ENCODE measurements around the gene CDC45. TPM values are rescaled to one million over a fixed set of nuclear protein-coding genes. Genes with fewer than 3 reads are reported as not detected.
"Not testable (repeated sequence)": the region's sequence is repeated elsewhere in the genome, so short reads cannot be mapped to it uniquely, and the experiment has no call there.

Gene CDC45
- total and polyA plus RNA-seq, 2 of the 13 experiments (the other 11 are each of a cell fraction or from before 2014, with no cell fraction given), result 14.4 to 36.3 TPM

DNA sequence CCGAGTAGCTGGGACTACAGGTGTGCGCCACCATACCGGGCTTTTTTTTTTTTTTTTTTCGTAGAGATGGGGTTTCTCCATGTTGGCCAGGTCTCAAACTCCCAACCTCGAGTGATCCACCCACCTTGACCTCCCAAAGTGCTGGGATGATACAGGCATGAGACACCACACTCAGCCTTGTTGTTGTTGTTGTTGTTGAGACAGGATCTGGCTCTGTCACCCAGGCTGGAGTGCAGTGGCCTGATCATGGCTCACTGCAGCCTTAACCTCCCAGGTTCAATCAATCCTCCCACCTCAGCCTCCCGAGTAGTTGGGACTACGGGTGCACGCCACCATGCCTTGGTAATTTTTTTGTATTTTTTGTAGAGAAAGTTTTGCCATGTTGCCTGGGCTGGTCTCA lies 67.9 kb downstream of the CDC45 start (continued):
- TF ChIP-seq FIP1L1 (IDR thresholded peaks at IDR 0.05; ENCODE audit: borderline replicate concordance, insufficient read depth, low read depth, low read length) (no peak), ZNF350 (CRISPR knock-in tag; IDR thresholded peaks at IDR 0.05; ENCODE audit: borderline replicate concordance, low read depth) (no peak)

DNA sequence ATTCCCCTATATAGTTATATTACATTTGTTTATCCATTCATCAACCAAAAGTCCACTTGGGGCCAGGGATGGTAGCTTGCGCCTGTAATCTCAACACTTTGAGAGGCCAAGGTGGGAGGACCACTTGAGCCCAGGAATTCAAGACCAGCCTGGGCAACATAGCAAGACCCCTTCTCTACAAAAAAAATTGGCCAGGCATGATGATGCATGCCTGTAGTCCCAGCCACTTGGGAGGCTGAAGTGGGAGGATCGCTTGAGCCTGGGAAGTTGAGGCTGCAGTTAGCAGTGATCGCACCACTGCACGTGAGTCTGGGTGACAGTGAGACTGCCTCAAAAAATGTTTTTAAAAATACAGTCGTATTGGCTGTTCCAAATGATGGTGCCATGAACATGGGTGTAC lies 68.7 kb downstream of the CDC45 start:
- ATAC-seq, result not testable (repeated sequence)

DNA sequence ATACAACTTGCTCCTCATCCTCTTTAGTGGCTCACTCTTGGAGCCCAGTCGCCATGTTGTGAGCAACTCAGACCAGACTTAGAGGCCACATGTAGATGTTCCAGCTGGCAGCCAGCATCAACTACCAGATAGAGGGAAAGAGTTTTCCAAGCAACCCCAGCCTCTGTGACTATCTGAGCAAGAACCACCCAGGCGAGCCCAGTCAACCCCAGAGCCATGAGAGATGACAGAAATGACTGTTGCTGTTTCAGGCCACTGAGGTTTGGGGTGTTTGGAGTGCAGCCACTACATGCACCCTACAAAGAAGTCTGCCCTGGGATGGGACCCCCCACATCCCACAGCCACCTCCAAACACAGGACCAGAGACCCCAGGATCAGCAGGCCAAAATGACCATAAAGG lies 69.2 kb downstream of the CDC45 start:
- 67% methylated on average over 2 of the region's 2 CpGs for WGBS (ENCODE audit: low lambda C conversion rate)
- Histone ChIP-seq H3K27me3 (ENCODE audit: control insufficient read depth in 1 of 2, insufficient read depth in 2 of 2, low read length in 2 of 2) (peaks cover 1 to 13% of the 10 kb centered on the region in 2 experiments; a peak in 3 of 5 replicates), H3K27ac (ENCODE audit: extremely low read length, insufficient read depth, low read length) (no peak overlapping the region), H3K36me3 (replicated peaks in 1 of 2; ENCODE audit: control insufficient read depth in 1 of 2, insufficient read depth in 2 of 2, low read length in 2 of 2) (no peaks in the 10 kb centered on the region), H3K4me1 (ENCODE audit: insufficient read depth, low read length) (peaks cover 18% of the 10 kb centered on the region), H2AFZ (ENCODE audit: low read length) (no peak overlapping the region), H3K9me3 (ENCODE audit: low read length) (no peaks in the 10 kb centered on the region), H3K4me3 (replicated peaks in 1 of 3; ENCODE audit: insufficient read depth in 1 of 3, low read depth in 2 of 3, low read length in 3 of 3) (no peak overlapping the region), H4K20me1 (ENCODE audit: insufficient read depth, low read length) (no peaks in the 10 kb centered on the region), H3K9ac (ENCODE audit: insufficient read depth, low read depth, low read length) (no peak overlapping the region), H3K4me2 (ENCODE audit: low read depth, low read length) (no peak overlapping the region), H3K79me2 (ENCODE audit: insufficient read depth, low read length) (no peaks in the 10 kb centered on the region)
- ATAC-seq (no peak), FAIRE-seq (no peak), DNase-seq (ENCODE audit: low spot score) (no peak)
- intact Hi-C loops (cut with micrococcal nuclease; ENCODE audit: unreplicated experiment), result no loop called here
- ChIA-PET CTCF (ENCODE audit: low intra/inter-chr PET ratio, low total read pairs) (no interaction called here), POLR2A (no interaction called here)
- in situ Hi-C loops (cut with HindIII; ENCODE audit: extremely low pct_ligation_motif_present, low pct_unique_long_range_greater_than_20kb), result loop anchor here (10.0 kb wide), 1 partner anchor 64 kb away; no protein-coding TSS in a partner anchor
- no TSS peak for BruUV-seq (replicated peaks)
- TF ChIP-seq NCOA2 (CRISPR knock-in tag; IDR thresholded peaks at IDR 0.05), result no peak
- TF ChIP-seq, protein P1, sequence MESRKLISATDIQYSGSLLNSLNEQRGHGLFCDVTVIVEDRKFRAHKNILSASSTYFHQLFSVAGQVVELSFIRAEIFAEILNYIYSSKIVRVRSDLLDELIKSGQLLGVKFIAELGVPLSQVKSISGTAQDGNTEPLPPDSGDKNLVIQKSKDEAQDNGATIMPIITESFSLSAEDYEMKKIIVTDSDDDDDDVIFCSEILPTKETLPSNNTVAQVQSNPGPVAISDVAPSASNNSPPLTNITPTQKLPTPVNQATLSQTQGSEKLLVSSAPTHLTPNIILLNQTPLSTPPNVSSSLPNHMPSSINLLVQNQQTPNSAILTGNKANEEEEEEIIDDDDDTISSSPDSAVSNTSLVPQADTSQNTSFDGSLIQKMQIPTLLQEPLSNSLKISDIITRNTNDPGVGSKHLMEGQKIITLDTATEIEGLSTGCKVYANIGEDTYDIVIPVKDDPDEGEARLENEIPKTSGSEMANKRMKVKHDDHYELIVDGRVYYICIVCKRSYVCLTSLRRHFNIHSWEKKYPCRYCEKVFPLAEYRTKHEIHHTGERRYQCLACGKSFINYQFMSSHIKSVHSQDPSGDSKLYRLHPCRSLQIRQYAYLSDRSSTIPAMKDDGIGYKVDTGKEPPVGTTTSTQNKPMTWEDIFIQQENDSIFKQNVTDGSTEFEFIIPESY (CRISPR knock-in tag; IDR thresholded peaks at IDR 0.05), result no peak
- TF ChIP-seq ZNF644 (CRISPR knock-in tag; IDR thresholded peaks at IDR 0.05; ENCODE audit: low read depth), result no peak
- TF ChIP-seq PAX8 (CRISPR knock-in tag; IDR thresholded peaks at IDR 0.05; ENCODE audit: borderline replicate concordance), result no peak
- TF ChIP-seq ZSCAN31 (CRISPR knock-in tag; IDR thresholded peaks at IDR 0.05; ENCODE audit: low read depth), result no peak
- TF ChIP-seq ZNF10 (CRISPR knock-in tag; IDR thresholded peaks at IDR 0.05; ENCODE audit: borderline replicate concordance, low read depth), result no peak
- TF ChIP-seq, protein P2, sequence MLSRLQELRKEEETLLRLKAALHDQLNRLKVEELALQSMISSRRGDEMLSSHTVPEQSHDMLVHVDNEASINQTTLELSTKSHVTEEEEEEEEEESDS (CRISPR knock-in tag; IDR thresholded peaks at IDR 0.05; ENCODE audit: borderline replicate concordance), result no peak
- TF ChIP-seq ZNF136 (CRISPR knock-in tag; IDR thresholded peaks at IDR 0.05; ENCODE audit: low read depth), result no peak
- no peak for TF ChIP-seq ZNF878 (CRISPR knock-in tag; IDR thresholded peaks at IDR 0.05)
- TF ChIP-seq, protein P3, sequence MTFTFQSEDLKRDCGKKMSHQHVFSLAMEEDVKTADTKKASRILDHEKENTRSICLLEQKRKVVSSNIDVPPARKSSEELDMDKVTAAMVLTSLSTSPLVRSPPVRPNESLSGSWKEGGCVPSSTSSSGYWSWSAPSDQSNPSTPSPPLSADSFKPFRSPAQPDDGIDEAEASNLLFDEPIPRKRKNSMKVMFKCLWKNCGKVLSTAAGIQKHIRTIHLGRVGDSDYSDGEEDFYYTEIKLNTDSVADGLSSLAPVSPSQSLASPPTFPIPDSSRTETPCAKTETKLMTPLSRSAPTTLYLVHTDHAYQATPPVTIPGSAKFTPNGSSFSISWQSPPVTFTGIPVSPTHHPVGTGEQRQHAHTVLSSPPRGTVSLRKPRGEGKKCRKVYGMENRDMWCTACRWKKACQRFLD (CRISPR knock-in tag; IDR thresholded peaks at IDR 0.05; ENCODE audit: borderline replicate concordance), result no peak
- TF ChIP-seq, protein P4, sequence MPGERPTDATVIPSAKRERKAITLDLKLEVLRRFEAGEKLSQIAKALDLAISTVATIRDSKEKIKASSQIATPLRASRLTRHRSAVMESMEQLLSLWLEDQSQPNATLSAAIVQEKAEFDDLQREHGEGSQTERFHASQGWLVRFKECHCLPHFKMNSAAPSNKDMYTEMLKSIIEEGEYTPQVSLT (CRISPR knock-in tag; IDR thresholded peaks at IDR 0.05; ENCODE audit: borderline replicate concordance, low read depth), result no peak

More for the DNA sequence above, 68.7 kb downstream of the CDC45 start:
- H3K36me3 ChIP-seq (replicated peaks in 1 of 2; ENCODE audit: control insufficient read depth in 1 of 2, insufficient read depth in 2 of 2, low read length in 2 of 2); CTCF ChIA-PET (ENCODE audit: low intra/inter-chr PET ratio, low total read pairs); H2AFZ ChIP-seq (ENCODE audit: low read length); H3K9me3 ChIP-seq (ENCODE audit: low read length); H3K27ac ChIP-seq (ENCODE audit: extremely low read length, insufficient read depth, low read length); H3K4me3 ChIP-seq (replicated peaks in 1 of 3; ENCODE audit: insufficient read depth in 1 of 3, low read depth in 2 of 3, low read length in 3 of 3); H3K4me2 ChIP-seq (ENCODE audit: low read depth, low read length); H4K20me1 ChIP-seq (ENCODE audit: insufficient read depth, low read length); H3K9ac ChIP-seq (ENCODE audit: insufficient read depth, low read depth, low read length); H3K79me2 ChIP-seq (ENCODE audit: insufficient read depth, low read length); BruUV-seq (replicated peaks); DNase-seq (ENCODE audit: low spot score); FAIRE-seq; POLR2A ChIA-PET; intact Hi-C loops (cut with micrococcal nuclease; ENCODE audit: unreplicated experiment): not testable (repeated sequence)
- in situ Hi-C loops (cut with HindIII; ENCODE audit: extremely low pct_ligation_motif_present, low pct_unique_long_range_greater_than_20kb), result loop anchor here (10.0 kb wide), 1 partner anchor 64 kb away; no protein-coding TSS in a partner anchor
- peaks cover 1 to 14% of the 10 kb centered on the region in 2 experiments; a peak in 2 of 5 replicates for H3K27me3 ChIP-seq (ENCODE audit: control insufficient read depth in 1 of 2, insufficient read depth in 2 of 2, low read length in 2 of 2)
- H3K4me1 ChIP-seq (ENCODE audit: insufficient read depth, low read length), result peaks cover 23% of the 10 kb centered on the region
- 60% methylated on average over 5 of the region's 5 CpGs for WGBS (ENCODE audit: low lambda C conversion rate)

All from HepG2 (cell line).